H1 (cell line): Measurements from ENCODE around the gene POU2AF3.

Source experiments
- CBX8 ChIP-seq: fragments of 300-800, 300-1000 bp; sonication (generic); IDR thresholded peaks from 2 replicates; pipeline ENCODE4 v1.7.1; 2016; ENCODE audit warnings: low read depth, low read length, borderline replicate concordance
- HDAC6 ChIP-seq: IDR thresholded peaks from one replicate; pipeline ENCODE4 v1.7.1; 2012; ENCODE audit warnings: low read depth, mild to moderate bottlenecking, inconsistent platforms, low read length, moderate library complexity
- JUN ChIP-seq: IDR thresholded peaks from 2 replicates; pipeline ENCODE4 v1.6.1; 2011; ENCODE audit warnings: low read depth, mild to moderate bottlenecking, improper control_type of control experiment, low read length
- POLR2AphosphoS5 ChIP-seq: IDR thresholded peaks from 2 replicates; pipeline ENCODE4 v1.6.1; 2011; ENCODE audit warnings: low read depth, low read length
- TAF1 ChIP-seq: IDR thresholded peaks from 2 replicates; pipeline ENCODE4 v1.6.1; 2011; ENCODE audit warnings: mild to moderate bottlenecking, low read depth, low read length
- TF ChIP-seq, protein P1 (sequence below): IDR thresholded peaks from 2 replicates; pipeline ENCODE4 v1.6.1; 2012; ENCODE audit warnings: inconsistent platforms
- TF ChIP-seq, protein P2 (sequence below), 3 experiments: IDR thresholded peaks; 1 replicate in 2 of 3; 2 replicates in 1 of 3; pipeline versions ENCODE4 v1.5.1 to v1.6.1; 2011; ENCODE audit warnings: low read length in 3 of 3, mild to moderate bottlenecking in 3 of 3, inconsistent platforms in 2 of 3, low read depth in 1 of 3, moderate library complexity in 1 of 3; ENCODE audit not compliant: insufficient read depth in 1 of 3; ENCODE audit errors: control extremely low read depth in 1 of 3

DNA sequence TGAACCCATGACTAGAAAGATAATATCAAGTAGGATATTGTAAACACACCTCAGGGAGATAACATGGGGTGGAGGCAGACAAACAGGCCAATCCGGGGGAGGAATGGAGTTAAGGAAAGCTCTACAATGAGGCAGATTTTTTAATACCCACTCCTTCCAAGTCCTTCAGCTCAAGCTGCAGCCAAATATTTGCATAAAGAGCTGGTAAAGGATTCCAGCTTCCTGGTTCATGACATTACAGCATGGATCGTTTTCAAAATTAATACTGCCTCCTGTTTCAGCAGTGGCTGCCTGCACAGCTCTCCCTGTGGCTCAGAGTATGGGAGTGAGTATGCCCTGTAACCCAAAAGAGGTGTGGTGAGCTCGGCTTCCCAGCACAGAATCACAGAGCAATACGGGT, 5.1 kb downstream of the POU2AF3 start:
- no peak for TF ChIP-seq HDAC6
- TF ChIP-seq, protein P1, sequence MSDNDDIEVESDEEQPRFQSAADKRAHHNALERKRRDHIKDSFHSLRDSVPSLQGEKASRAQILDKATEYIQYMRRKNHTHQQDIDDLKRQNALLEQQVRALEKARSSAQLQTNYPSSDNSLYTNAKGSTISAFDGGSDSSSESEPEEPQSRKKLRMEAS = no peak
- no peak for TF ChIP-seq TAF1
- no peak for TF ChIP-seq CBX8
- TF ChIP-seq, protein P2, sequence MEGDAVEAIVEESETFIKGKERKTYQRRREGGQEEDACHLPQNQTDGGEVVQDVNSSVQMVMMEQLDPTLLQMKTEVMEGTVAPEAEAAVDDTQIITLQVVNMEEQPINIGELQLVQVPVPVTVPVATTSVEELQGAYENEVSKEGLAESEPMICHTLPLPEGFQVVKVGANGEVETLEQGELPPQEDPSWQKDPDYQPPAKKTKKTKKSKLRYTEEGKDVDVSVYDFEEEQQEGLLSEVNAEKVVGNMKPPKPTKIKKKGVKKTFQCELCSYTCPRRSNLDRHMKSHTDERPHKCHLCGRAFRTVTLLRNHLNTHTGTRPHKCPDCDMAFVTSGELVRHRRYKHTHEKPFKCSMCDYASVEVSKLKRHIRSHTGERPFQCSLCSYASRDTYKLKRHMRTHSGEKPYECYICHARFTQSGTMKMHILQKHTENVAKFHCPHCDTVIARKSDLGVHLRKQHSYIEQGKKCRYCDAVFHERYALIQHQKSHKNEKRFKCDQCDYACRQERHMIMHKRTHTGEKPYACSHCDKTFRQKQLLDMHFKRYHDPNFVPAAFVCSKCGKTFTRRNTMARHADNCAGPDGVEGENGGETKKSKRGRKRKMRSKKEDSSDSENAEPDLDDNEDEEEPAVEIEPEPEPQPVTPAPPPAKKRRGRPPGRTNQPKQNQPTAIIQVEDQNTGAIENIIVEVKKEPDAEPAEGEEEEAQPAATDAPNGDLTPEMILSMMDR (IDR thresholded peaks at IDR 0.05; ENCODE audit: control extremely low read depth in 1 of 3, insufficient read depth in 1 of 3, low read depth in 1 of 3, low read length in 3 of 3) = no peak
- TF ChIP-seq POLR2AphosphoS5 = no peak
- no peak for TF ChIP-seq JUN
